Mesendoderm (in vitro differentiated cells): ENCODE data around the gene CAMTA1.

ENCODE experiments used
- DNase-seq: peaks from one replicate; pipeline ENCODE4 v3.0.0; 2013
- H2AK5ac ChIP-seq: 2 replicates; pipeline ENCODE4 v1.6.1; 2013; ENCODE audit warnings: low read length, inconsistent platforms
- H2BK120ac ChIP-seq: 2 replicates; pipeline ENCODE4 v1.6.1; 2013; ENCODE audit warnings: low read depth, mild to moderate bottlenecking, low read length, moderate library complexity, mixed read lengths
- H2BK15ac ChIP-seq: replicated peaks from 2 replicates; pipeline ENCODE4 v1.6.1; 2013; ENCODE audit warnings: low read depth, mild to moderate bottlenecking, moderate library complexity
- H2BK5ac ChIP-seq: 2 replicates; pipeline ENCODE4 v1.6.1; 2013; ENCODE audit warnings: low read length, inconsistent platforms
- H3K18ac ChIP-seq: 2 replicates; pipeline ENCODE4 v1.6.1; 2013; ENCODE audit warnings: mild to moderate bottlenecking, low read length, mixed read lengths
- H3K23ac ChIP-seq: one replicate; pipeline ENCODE4 v1.6.1; 2013; ENCODE audit warnings: low read length
- H3K27ac ChIP-seq: 2 replicates; pipeline ENCODE4 v1.5.1; 2013; ENCODE audit warnings: low read depth, mild to moderate bottlenecking, inconsistent platforms, low read length, moderate library complexity
- H3K27me3 ChIP-seq: 2 replicates; pipeline ENCODE4 v1.6.1; 2013; ENCODE audit warnings: low read length, control low read depth, mild to moderate bottlenecking, inconsistent platforms; ENCODE audit not compliant: insufficient read depth, poor library complexity
- H3K36me3 ChIP-seq: 2 replicates; pipeline ENCODE4 v1.6.1; 2013; ENCODE audit warnings: low read length, inconsistent platforms; ENCODE audit not compliant: control insufficient read depth, insufficient read depth
- H3K4ac ChIP-seq: one replicate; pipeline ENCODE4 v1.6.1; 2013; ENCODE audit warnings: low read depth, mild to moderate bottlenecking, low read length, moderate library complexity
- H3K4me1 ChIP-seq: 2 replicates; pipeline ENCODE4 v1.6.1; 2013; ENCODE audit warnings: low read depth, low read length, inconsistent platforms; ENCODE audit not compliant: control insufficient read depth
- H3K4me2 ChIP-seq: 2 replicates; pipeline ENCODE4 v1.6.1; 2013; ENCODE audit warnings: low read length
- H3K4me3 ChIP-seq: 2 replicates; pipeline ENCODE4 v1.5.1; 2013; ENCODE audit warnings: mild to moderate bottlenecking, low read length
- H3K56ac ChIP-seq: one replicate; pipeline ENCODE4 v1.6.1; 2013; ENCODE audit warnings: low read length
- H3K79me1 ChIP-seq: 2 replicates; pipeline ENCODE4 v1.6.1; 2013; ENCODE audit warnings: low read length, inconsistent platforms
- H3K79me2 ChIP-seq: 2 replicates; pipeline ENCODE4 v1.6.1; 2013; ENCODE audit warnings: mild to moderate bottlenecking, low read length; ENCODE audit not compliant: control insufficient read depth, insufficient read depth
- H3K9ac ChIP-seq: 2 replicates; pipeline ENCODE4 v1.6.1; 2013; ENCODE audit warnings: low read length, inconsistent platforms
- H4K5ac ChIP-seq: one replicate; pipeline ENCODE4 v1.6.1; 2013; ENCODE audit warnings: low read length
- H4K8ac ChIP-seq: one replicate; pipeline ENCODE4 v1.6.1; 2013; ENCODE audit warnings: low read depth, mild to moderate bottlenecking, control low read depth, low read length, moderate library complexity
- WGBS: extraction: QIAGEN DNeasy Blood & Tissue Kit; methylation state at CpG from one replicate; pipeline ENCODE4 v1.1.7; 2013; ENCODE audit warnings: low lambda C conversion rate, missing lambda C conversion rate; ENCODE audit not compliant: insufficient coverage; ENCODE audit errors: extremely low coverage; 5-methylcytosine and 5-hydroxymethylcytosine counted together

Gene CAMTA1

DNA sequence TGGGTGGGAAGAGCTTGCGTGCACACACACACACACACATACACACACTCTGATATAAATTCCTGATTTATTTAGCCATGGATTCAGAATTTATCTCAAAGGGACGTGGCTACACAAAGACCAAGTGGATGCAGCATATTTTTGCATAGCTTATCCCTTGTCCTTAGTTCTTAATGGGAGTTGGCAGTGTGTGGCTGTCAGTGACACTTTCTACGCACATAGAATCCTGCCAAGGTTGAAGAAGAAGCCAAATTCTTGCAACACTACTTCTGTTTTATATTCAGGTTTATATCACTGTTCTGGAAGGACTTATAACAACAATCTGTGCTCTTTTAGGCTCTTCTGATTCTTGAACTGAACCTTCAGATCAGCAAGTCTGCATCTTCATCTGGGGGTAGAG, 292.7 kb downstream of the CAMTA1 start:
- Histone ChIP-seq H3K56ac (no peak overlapping the region), H3K27ac (no peak overlapping the region), H3K27me3 (no peaks in the 10 kb centered on the region), H3K79me1 (no peaks in the 10 kb centered on the region), H2BK15ac (no peak overlapping the region), H2BK120ac (no peak overlapping the region), H3K23ac (no peak overlapping the region), H4K5ac (no peak overlapping the region), H3K4me1 (no peaks in the 10 kb centered on the region), H3K4me3 (no peak overlapping the region), H3K9ac (no peak overlapping the region), H3K79me2 (no peaks in the 10 kb centered on the region), H3K4ac (no peak overlapping the region), H4K8ac (no peak overlapping the region), H3K4me2 (no peak overlapping the region), H3K36me3 (no peaks in the 10 kb centered on the region), H3K18ac (no peak overlapping the region), H2BK5ac (no peak overlapping the region), H2AK5ac (no peak overlapping the region)
- no peak for DNase-seq
- no CpG with 5 or more reads among the region's 3 CpGs for WGBS

DNA sequence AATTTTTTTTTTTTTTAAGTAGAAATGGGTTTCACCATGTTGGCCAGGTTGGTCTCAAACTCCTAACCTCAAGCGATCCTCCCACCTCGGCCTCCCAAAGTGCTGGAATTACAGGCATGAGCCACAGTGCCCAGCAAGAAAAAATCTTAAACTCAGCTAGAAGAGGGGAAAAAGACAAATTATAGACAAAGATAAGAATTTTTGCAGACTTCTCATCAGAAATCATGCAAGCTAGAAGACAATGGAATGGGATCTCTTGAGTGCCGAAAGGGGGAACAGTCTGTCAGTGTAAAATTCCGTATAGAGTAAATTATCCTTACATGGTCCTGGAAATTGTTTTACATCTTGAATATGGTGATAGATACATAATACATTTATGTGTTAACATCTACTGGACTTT, 294.4 kb downstream of the CAMTA1 start:
- no peak overlapping the region for H3K27ac ChIP-seq
- no peak overlapping the region for H3K4me2 ChIP-seq
- no peak overlapping the region for H4K8ac ChIP-seq
- WGBS, result no CpG with 5 or more reads among the region's 4 CpGs
- H3K18ac ChIP-seq, result no peak overlapping the region
- H3K56ac ChIP-seq, result no peak overlapping the region
- H3K79me1 ChIP-seq, result no peaks in the 10 kb centered on the region
- H3K23ac ChIP-seq, result no peak overlapping the region
- no peaks in the 10 kb centered on the region for H3K79me2 ChIP-seq
- no peak overlapping the region for H2BK15ac ChIP-seq
- no peak overlapping the region for H2BK5ac ChIP-seq
- H3K4me3 ChIP-seq, result no peak overlapping the region
- no peaks in the 10 kb centered on the region for H3K4me1 ChIP-seq
- no peak overlapping the region for H2BK120ac ChIP-seq
- H3K9ac ChIP-seq, result no peak overlapping the region
- H3K4ac ChIP-seq, result no peak overlapping the region
- no peak overlapping the region for H4K5ac ChIP-seq
- no peak overlapping the region for H2AK5ac ChIP-seq
- no peaks in the 10 kb centered on the region for H3K27me3 ChIP-seq
- H3K36me3 ChIP-seq, result no peaks in the 10 kb centered on the region
- no peak for DNase-seq

DNA sequence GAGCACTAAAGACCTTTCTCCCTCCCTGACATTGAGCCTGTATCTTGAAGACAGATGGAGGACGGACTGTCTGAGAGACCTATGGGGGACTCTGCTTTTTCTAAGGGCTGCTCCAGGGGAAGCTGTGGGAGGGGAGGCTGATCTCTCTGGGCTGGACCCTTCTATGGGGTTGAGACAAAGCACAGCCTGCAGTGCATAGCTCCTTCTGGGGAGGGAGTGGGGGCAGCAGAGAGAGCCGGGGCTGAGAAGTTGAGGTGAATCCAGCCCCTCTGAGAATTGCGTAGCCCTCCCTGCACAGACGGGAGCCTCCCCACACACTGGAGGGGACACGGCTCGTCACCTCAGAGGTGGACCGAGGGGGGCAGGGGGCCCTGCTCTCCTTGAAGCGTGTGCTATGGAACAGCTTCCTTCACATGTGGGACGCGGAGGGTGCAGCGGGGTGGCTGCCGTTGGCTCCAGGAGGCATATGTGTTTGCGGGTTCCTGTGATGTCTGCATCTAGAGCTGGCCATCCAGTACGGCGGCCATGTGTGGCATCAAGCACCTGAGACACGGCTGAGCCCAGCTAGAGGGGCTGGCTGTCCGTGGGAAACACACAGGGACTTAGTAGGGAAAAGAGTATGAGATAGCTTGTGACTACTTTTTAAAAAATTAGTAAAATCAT, 299.1 kb downstream of the CAMTA1 start:
- Histone ChIP-seq H3K79me1 (no peaks in the 10 kb centered on the region), H3K4me1 (no peaks in the 10 kb centered on the region), H3K27me3 (no peaks in the 10 kb centered on the region), H4K8ac (no peak overlapping the region), H3K4me2 (no peak overlapping the region), H3K4me3 (no peak overlapping the region), H2BK15ac (no peak overlapping the region), H3K18ac (no peak overlapping the region), H3K56ac (no peak overlapping the region), H2AK5ac (no peak overlapping the region), H4K5ac (no peak overlapping the region), H3K79me2 (no peaks in the 10 kb centered on the region), H3K4ac (no peak overlapping the region), H3K36me3 (no peaks in the 10 kb centered on the region), H2BK120ac (no peak overlapping the region), H3K27ac (no peak overlapping the region), H3K23ac (no peak overlapping the region), H3K9ac (no peak overlapping the region), H2BK5ac (no peak overlapping the region)
- DNase-seq, result peak; percentile 12
- no CpG with 5 or more reads among the region's 17 CpGs for WGBS

DNA sequence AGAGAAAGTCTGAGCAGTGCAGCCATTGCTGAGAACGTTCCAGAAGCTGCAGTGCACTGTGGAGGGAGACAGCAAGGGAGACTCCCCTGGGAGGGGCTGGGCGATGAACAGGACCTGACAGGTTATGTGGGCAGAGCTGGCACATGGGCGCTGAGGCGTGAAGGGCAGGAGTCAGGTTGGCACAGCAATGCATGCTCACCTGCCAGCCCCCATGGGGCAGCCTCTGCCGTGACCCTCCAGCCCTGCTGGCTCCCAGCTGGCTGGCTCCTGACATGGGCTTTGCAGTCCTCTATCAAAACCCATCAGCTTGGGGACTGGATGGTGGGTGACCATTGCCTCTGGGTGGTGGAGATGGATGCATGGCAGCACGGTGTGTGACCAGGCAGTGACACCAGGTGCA, 300.3 kb downstream of the CAMTA1 start:
- Histone ChIP-seq H3K27me3 (no peaks in the 10 kb centered on the region), H2BK5ac (no peak overlapping the region)
- WGBS, result no CpG with 5 or more reads among the region's 6 CpGs

DNA sequence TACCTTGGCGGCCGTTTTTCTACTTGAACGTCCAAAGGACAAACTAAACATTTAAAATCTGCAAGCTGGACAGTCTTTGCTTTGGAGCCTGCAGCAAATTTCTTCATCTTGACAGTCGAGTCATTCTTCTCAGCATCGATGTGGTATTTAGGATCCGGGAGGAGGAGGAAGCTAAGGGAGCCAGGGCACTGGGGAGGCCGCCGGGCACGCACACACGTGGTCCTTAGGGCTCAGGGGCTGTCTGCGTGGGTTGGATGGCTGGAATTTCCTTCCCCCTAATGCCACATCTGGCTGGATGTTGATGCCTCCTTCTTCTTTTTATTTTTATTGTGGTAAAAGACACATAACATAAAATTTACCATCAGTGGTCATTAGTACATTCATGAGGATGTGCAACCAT, 300.9 kb downstream of the CAMTA1 start:
- Histone ChIP-seq H2AK5ac (no peak overlapping the region), H3K23ac (no peak overlapping the region), H2BK5ac (no peak overlapping the region), H2BK15ac (no peak overlapping the region), H3K27me3 (no peaks in the 10 kb centered on the region), H3K18ac (no peak overlapping the region), H3K4me1 (no peaks in the 10 kb centered on the region), H3K56ac (no peak overlapping the region), H3K4me2 (no peak overlapping the region), H3K36me3 (no peaks in the 10 kb centered on the region), H3K9ac (no peak overlapping the region), H2BK120ac (no peak overlapping the region), H3K27ac (no peak overlapping the region), H3K4ac (no peak overlapping the region), H4K8ac (no peak overlapping the region), H3K4me3 (no peak overlapping the region), H3K79me2 (no peaks in the 10 kb centered on the region), H4K5ac (no peak overlapping the region), H3K79me1 (no peaks in the 10 kb centered on the region)
- WGBS, result no CpG with 5 or more reads among the region's 11 CpGs
- no peak for DNase-seq

More for the DNA sequence above, 300.3 kb downstream of the CAMTA1 start:
- H3K36me3 ChIP-seq, result no peaks in the 10 kb centered on the region
- H4K5ac ChIP-seq, result no peak overlapping the region
- H3K79me1 ChIP-seq, result no peaks in the 10 kb centered on the region
- no peak overlapping the region for H3K23ac ChIP-seq
- H3K18ac ChIP-seq, result no peak overlapping the region
- no peak overlapping the region for H2BK120ac ChIP-seq
- H4K8ac ChIP-seq, result no peak overlapping the region
- no peaks in the 10 kb centered on the region for H3K79me2 ChIP-seq
- H3K56ac ChIP-seq, result no peak overlapping the region
- no peak for DNase-seq
- H3K4me3 ChIP-seq, result no peak overlapping the region
- no peak overlapping the region for H3K4me2 ChIP-seq
- no peak overlapping the region for H3K27ac ChIP-seq
- no peak overlapping the region for H2BK15ac ChIP-seq
- H3K4me1 ChIP-seq, result no peaks in the 10 kb centered on the region
- no peak overlapping the region for H2AK5ac ChIP-seq
- H3K9ac ChIP-seq, result no peak overlapping the region
- H3K4ac ChIP-seq, result no peak overlapping the region

DNA sequence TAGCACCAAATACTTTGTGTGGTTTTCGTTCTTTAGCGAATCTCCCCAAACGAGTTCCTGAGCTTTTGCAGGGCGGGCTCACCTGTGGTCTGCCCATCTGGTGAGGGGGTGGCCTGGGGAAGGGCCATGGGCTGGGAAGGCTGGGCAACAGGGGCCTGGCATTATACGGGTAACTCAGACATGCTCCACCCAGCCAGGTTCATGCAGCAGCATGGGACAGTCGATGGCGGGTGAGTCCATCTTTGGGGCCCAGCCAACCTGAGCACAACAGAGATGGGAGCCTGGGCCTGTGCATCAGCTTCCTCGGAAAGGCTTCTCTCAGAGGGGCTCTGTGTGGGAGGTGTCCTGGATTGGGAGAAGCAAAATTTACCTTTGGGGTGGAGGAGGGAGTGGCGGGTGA, 302.6 kb downstream of the CAMTA1 start:
- Histone ChIP-seq H2BK120ac (no peak overlapping the region), H3K36me3 (no peaks in the 10 kb centered on the region), H3K18ac (no peak overlapping the region), H3K9ac (no peak overlapping the region), H3K4me2 (no peak overlapping the region), H3K27me3 (no peaks in the 10 kb centered on the region), H2BK5ac (no peak overlapping the region), H3K27ac (no peak overlapping the region), H3K56ac (no peak overlapping the region), H3K79me1 (no peaks in the 10 kb centered on the region), H4K5ac (no peak overlapping the region), H3K4ac (no peak overlapping the region), H3K79me2 (no peaks in the 10 kb centered on the region), H3K4me1 (no peaks in the 10 kb centered on the region), H2AK5ac (no peak overlapping the region), H3K23ac (no peak overlapping the region), H2BK15ac (no peak overlapping the region), H3K4me3 (no peak overlapping the region), H4K8ac (no peak overlapping the region)
- WGBS, result no CpG with 5 or more reads among the region's 9 CpGs
- DNase-seq, result no peak
